ENCODE data around the gene BST2.

DNA sequence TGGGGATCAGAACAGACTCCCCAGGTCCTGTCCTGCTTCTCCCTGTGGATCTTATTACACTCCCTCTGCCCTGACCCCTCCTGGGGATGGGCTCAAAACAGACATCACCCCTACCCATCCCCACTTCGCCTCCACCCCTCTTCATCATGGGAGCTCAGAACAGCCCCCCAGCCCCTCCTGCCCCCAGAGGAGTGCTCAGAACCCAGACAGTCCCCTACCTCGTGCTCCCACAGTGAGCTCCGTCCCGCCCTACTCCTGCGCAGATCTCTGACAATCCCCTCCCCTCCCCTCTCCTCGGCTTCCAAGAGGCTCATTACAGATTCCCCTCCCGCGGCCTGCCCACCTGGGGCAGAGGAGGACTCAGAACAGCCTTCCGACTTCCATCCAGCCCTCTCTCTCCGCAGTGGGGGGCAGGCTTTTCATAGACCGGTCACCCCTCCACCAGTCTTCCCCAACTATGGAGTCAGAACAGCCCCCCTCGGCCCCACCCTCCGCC lies 49.2 kb upstream of the BST2 start:
- TF ChIP-seq POLR2A (IDR thresholded peaks at IDR 0.05; ENCODE audit: low read depth) (no peak), POLR2AphosphoS5 (IDR thresholded peaks at IDR 0.05) (no peak), EP300 (IDR thresholded peaks at IDR 0.05) (no peak)
- TF ChIP-seq, protein P1, sequence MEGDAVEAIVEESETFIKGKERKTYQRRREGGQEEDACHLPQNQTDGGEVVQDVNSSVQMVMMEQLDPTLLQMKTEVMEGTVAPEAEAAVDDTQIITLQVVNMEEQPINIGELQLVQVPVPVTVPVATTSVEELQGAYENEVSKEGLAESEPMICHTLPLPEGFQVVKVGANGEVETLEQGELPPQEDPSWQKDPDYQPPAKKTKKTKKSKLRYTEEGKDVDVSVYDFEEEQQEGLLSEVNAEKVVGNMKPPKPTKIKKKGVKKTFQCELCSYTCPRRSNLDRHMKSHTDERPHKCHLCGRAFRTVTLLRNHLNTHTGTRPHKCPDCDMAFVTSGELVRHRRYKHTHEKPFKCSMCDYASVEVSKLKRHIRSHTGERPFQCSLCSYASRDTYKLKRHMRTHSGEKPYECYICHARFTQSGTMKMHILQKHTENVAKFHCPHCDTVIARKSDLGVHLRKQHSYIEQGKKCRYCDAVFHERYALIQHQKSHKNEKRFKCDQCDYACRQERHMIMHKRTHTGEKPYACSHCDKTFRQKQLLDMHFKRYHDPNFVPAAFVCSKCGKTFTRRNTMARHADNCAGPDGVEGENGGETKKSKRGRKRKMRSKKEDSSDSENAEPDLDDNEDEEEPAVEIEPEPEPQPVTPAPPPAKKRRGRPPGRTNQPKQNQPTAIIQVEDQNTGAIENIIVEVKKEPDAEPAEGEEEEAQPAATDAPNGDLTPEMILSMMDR (IDR thresholded peaks at IDR 0.05), result no peak
